ENCODE measurements around the gene RPS27.
"Not testable (repeated sequence)": the region's sequence is repeated elsewhere in the genome, so short reads cannot be mapped to it uniquely, and the experiment has no call there.

RPS27 gene

GRCh38 chr1:153985941-153986761, 4.4 kb upstream of the RPS27 start, which contains the start of gene RAB13:
TSS of gene RAB13 (minus strand) at chr1:153986339. CDS start at chr1:153986236, 103 bp downstream.
- DNase-seq (ENCODE audit: low read depth): no peak

DNA sequence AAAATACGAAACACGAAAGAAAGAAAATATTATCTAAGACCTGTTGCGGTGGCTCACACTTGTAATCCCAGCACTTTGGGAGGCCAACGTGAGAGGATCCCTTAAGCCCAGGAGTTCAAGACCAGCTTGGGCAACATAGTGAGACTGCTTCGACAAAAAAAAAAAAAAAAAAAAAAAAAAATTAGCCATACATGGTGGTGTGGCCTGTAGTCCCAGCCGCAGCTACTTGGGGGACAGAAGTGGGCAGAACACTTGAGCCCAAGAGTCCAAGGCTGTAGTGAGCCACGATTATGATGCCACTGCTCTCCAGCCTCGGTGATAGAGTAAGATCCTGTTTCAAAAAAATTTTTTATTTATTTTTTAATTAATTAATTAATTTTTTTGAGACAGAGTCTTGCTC, 2.9 kb upstream of the RPS27 start:
- DNase-seq (ENCODE audit: low read depth): no peak

DNA sequence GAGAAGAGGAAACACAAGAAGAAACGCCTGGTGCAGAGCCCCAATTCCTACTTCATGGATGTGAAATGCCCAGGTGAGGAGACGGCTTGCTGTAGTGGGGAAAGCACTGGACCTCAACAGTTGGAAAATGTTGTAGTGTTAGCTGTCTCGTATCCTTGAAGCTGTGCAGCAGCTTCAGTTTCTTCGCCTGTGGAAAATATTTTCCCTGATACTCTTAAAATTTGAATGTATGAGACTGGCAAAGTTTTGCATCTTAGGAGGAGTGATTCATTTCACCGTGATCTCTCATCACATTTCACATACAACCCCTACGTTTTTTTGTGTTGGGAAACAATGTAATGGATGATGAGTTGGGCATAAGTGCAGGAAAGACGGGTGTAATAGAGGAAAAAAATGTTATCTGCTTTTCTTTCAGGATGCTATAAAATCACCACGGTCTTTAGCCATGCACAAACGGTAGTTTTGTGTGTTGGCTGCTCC, 629 bp downstream of the RPS27 start:
- DNase-seq (ENCODE audit: low read depth): no peak

GRCh38 chr1:153991806-153992205, 1.2 kb downstream of the RPS27 start:
- DNase-seq (ENCODE audit: low read depth): no peak

GRCh38 chr1:153995202-153995601, 4.6 kb downstream of the RPS27 start:
- no peak for DNase-seq (ENCODE audit: low read depth)

DNA sequence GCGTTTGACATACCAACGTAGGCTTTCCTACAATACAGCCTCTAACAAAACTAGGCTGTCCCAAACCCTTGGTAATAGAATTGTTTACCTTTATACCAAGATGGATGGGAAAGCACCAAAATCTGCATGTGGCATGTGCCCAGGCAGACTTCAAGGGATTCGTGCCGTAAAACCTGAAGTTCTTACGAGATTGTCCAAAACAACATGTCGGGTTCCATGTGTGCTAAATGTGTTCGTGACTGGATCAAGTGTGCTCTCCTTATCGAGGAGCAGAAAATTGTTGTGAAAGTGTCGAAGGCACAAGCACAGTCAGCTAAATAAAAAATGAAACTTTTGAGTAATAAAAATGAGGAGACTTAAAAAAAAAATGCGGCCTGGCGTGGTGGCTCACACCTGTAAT, 5.1 kb downstream of the RPS27 start:
- no peak for DNase-seq (ENCODE audit: low read depth)

GRCh38 chr1:153996882-153997281, 6.3 kb downstream of the RPS27 start:
- DNase-seq (ENCODE audit: low read depth): not testable (repeated sequence)

GRCh38 chr1:154000420-154000819, 9.9 kb downstream of the RPS27 start:
- no peak for DNase-seq (ENCODE audit: low read depth)

- no peak for DNase-seq (ENCODE audit: low read depth)
These were observed 15.6 kb downstream of the RPS27 start for GRCh38 chr1:154006136-154006535.

GRCh38 chr1:154012129-154012528, 21.6 kb downstream of the RPS27 start:
- DNase-seq (ENCODE audit: low read depth): no peak

DNA sequence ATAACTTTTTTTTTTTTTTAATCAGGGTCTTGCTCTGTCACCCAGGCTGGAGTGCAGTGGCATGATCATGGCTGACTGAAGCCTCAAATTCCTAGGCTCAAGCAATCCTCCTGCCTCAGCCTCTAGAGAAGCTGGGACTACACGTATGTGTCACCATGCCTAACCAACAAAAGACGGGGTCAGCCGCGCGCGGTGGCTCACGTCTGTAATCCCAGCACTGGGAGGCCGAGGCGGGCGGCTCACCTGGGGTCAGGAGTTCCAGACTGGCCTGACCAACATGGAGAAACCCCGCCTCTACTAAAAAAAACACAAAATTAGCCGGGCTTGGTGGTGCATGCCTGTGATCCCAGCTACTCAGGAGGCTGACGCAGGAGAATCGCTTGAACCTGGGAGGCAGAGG, 22.0 kb downstream of the RPS27 start:
- not testable (repeated sequence) for DNase-seq (ENCODE audit: low read depth)

DNA sequence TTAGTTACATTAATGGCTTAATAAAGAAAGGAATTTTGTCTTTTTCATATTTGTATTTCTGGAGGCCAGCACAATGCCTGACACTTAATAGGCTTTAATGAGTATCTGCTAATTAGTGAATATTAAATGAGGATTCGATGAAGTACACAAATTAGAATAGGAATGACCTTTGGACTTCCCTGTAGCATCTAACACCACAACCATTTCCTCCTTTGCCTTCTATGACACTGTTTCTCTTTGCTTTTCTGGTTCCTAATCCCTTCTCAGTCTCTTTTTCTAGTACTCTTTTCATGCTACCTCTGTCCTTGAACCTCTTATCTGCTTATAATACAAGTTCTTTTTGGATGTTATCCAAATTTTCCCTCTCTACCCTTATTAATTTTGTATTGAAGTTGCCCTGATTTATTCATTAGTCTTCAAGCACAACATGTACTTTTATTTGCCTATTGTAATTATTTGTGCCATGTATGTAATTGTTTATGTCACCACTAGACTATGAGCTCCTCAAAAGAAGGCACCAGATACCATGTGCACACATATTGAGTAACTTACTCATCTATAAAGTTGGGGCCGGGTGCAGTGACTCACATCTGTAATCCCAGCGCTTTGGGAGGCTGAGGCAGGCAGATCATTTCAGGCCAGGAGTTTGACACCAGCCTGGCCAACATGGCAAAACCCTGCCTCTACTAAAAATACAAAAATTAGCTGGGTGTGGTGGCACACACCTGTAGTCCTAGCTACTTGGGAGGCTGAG, 23.8 kb downstream of the RPS27 start:
- DNase-seq (ENCODE audit: low read depth): no peak

- DNase-seq (ENCODE audit: low read depth): no peak
These were observed 28.7 kb downstream of the RPS27 start for GRCh38 chr1:154019269-154019668.

DNA sequence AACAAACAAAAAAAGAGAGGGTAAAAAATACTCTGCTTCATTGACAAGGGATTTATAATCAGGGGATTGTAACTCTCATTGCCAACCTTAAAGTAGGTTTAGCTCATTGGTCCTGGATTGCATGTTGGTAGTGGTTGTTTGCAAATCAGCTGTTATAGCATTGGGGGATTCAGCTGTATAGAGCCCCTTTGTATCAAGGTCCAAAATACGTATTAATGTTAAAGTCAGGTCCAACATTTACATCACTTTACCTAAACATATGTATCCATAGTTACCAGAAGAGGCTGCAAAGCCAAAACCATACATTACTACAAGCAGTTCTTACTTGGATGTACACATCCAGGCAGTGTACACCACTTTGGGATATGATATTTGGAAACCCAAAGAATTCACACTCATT, 29.4 kb downstream of the RPS27 start:
- DNase-seq (ENCODE audit: low read depth): no peak

GRCh38 chr1:154033697-154034096, 43.1 kb downstream of the RPS27 start:
- DNase-seq (ENCODE audit: low read depth): not testable (repeated sequence)

Measured in T follicular helper cell (primary cell).